ENCODE measurements around the gene SLC25A21.
"Not testable (repeated sequence)": the region's sequence is repeated elsewhere in the genome, so short reads cannot be mapped to it uniquely, and the experiment has no call there.

The SLC25A21 gene

GRCh38 chr14:37088356-37089215 lies 83.8 kb downstream of the SLC25A21 start:
- DNase-seq (ENCODE audit: low read depth), result no peak

DNA sequence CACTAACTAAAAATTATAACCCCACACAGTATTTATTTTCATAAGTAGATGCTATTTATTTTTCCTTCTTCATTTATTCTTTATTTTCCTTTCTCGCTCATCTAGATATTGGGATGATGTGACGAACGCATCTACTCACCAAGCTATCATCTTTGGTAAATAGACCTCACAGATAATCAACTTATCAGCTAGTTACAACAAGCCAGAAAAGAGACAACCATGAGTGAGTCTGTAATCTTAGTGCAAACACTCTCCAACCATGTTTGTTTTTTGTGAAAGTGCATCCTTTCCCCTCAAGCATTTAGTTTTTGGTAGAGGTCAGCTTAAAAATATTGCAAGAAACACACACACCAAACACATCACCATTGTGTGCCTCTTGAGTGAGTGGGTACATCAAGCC lies 84.9 kb downstream of the SLC25A21 start:
- DNase-seq (ENCODE audit: low read depth), result no peak

DNA sequence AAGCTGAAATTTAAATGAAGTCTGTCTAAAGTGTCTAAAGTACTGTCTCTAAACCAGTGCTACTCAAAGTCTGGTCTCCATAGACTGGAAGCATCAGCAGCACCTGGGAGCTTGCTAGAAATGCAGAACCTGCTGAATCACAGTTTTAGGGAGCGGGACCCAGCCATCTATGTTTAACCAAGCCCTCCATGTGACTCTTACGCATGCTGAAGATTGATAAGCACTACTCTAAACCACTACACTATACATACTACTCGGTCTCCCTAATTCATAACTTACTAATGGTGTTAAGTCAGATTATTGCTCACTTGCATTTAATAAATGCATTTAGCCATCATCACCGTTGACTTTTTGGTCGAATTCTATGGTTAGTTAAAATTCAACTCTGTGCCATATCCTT lies 88.8 kb downstream of the SLC25A21 start:
- no peak for DNase-seq (ENCODE audit: low read depth)

DNA sequence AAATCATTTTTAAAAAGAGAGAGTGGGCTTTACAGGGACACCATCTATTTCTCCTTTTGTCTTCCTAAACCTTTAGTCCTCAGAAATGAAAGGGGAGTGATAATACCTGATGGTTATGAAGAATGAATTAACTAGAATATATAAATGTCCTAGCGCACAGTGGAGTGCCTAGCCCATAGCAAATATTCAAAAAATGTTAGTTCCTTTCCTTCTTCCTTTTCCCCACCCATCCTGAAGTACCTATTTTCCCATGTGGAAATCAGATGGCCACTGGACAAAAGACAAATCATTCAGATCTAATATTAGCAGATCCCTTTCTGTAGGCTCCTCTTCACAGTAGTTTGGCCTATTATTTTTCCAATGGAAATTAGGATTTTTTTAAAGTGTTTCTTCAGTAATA lies 90.0 kb downstream of the SLC25A21 start:
- DNase-seq (ENCODE audit: low read depth), result no peak

DNA sequence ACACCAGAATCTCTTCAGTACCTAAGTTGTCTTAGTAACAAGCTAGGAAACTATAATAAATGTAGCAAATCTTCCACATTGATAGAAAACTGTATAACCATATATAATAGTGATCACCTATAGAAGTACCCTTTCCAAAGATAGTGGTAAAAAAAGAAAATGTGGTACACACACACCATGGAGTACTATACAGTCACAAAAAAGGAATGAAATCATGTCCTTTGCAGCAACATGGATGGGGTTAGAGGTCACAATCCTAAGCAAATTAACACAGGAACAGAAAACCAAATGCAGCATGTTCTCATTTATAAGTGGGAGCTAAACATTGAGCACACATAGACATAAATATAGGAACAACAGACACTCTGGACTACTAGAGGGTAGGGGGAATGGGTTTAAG lies 90.5 kb downstream of the SLC25A21 start:
- DNase-seq (ENCODE audit: low read depth), result no peak

DNA sequence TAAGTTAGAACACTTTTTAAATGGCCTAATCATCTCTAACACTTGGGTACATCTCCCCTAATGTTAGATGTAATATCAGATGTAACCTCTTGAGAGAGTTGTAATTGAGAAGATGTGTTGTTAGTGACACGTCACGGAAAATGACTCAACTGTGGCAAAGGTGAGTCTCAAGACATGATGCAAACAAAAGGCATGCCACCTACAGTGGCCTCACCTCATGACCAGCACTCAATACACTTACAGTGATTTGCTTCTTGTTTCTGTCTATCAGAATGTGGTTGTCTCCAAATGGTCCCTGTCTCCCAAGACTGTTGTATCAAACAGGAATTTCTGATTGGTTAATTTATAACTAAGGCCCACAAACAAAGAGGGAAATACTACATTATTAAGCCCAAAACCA lies 91.2 kb downstream of the SLC25A21 start:
- DNase-seq (ENCODE audit: low read depth), result no peak

GRCh38 chr14:37078131-37078530 lies 94.3 kb downstream of the SLC25A21 start:
- DNase-seq (ENCODE audit: low read depth), result no peak

GRCh38 chr14:37074320-37074719 lies 98.1 kb downstream of the SLC25A21 start:
- DNase-seq (ENCODE audit: low read depth), result not testable (repeated sequence)

GRCh38 chr14:37063467-37064240 lies 108.8 kb downstream of the SLC25A21 start:
- DNase-seq (ENCODE audit: low read depth), result no peak

DNA sequence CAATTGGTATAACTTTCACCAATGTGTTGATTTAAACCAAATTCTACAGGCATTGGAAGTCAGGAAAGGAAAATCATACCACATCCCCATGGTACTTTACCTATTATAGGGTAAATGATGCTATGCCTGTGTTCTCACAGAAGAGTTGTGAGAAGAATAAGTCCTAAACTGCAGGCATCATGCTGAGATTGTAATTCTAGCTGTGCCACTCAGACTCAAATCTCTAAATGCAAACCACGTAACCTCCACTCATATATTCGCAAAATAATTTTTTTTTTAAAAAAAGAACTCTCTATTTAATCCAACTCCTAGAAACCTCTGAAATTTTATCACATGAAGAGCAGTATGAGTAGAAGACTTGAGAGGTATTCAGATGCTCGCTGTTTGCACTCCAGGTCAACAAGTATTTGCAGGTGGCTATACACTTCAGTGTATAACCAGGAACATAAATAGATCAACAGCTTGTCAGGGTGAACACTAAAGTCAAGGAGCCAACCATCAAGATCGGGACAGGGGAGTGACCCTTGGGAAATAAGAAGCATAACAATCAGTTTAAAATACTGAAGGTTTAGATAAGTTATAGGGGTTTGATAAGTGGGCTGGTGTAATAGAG lies 110.1 kb downstream of the SLC25A21 start:
- DNase-seq (ENCODE audit: low read depth), result no peak

DNA sequence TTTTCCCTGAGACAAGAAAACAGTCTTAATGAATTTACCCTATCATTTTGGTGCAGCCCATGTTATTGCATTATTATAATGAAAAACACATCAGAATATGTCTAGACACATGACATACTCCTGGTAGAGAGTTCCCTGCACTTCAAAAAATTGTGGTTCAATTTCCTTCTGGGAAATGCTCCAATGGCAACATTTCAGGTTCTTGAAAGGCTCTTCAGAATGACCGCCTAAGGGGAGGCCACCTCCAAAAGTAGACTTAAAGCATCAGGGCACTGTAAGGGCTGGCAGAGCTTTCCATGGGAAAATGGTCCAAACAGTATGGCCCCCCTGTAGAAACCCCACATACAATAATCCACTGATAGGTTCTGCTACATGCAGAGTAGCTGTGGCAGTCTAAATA lies 110.7 kb downstream of the SLC25A21 start:
- no peak for DNase-seq (ENCODE audit: low read depth)

DNA sequence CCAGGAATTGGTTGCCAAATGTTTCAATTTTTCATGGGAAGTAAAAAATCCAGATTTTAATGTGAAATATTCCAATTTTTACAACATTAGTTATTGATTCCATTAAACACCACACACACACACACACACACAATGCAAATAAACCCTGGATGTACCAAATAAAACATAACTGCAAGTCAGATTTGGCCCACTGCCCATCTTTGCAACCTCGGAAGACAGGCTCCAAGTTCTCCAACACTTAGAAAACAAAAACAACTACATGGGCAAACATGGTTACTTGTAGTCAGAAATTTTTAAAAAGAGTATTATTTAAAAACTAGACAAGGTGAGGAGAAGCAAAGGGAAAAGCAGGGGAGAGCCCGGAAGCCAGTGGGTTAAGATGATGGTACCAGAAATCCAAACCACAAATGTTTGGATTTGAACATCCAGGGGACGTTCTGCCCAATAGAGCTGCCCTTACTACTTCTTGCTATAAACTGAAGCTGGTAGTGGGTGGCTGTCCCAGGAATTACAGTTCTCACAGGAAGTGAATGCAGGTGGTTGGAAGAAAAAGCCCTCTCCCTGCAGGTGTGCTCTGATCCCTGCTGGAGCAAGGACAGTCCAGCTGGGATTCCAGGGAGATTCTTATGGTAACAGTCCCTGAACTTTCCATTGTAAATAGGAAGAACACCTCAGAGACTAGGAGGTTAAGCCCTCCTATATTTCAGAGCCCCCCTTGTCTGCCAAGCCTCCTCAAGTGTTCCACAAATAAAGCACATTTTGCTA lies 111.7 kb downstream of the SLC25A21 start:
- DNase-seq (ENCODE audit: low read depth), result no peak

GRCh38 chr14:37057776-37058175 lies 114.6 kb downstream of the SLC25A21 start:
- DNase-seq (ENCODE audit: low read depth), result no peak

- no peak for DNase-seq (ENCODE audit: low read depth)
These were observed 115.9 kb downstream of the SLC25A21 start for GRCh38 chr14:37056473-37056872.

- no peak for DNase-seq (ENCODE audit: low read depth)
These were observed 117.5 kb downstream of the SLC25A21 start for GRCh38 chr14:37054869-37055268.

DNA sequence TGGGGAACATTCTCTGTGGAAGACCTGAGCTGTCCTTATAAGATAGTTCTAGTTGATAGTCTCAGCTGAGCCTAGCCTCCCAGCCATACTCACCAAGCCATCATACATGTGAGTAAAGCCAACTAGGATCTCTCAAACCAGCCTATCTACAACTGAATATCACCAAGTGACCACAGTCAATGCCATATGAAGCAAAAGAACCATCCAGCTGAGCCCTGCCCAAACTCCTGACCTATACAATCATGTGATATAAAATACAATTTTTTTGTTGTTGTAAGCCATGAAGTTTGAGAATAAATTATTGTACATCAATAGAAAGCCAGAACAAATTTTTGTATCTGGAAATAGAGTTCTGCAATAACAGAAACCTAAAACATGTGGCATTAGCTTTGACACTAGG lies 118.3 kb downstream of the SLC25A21 start:
- DNase-seq (ENCODE audit: low read depth), result no peak

DNA sequence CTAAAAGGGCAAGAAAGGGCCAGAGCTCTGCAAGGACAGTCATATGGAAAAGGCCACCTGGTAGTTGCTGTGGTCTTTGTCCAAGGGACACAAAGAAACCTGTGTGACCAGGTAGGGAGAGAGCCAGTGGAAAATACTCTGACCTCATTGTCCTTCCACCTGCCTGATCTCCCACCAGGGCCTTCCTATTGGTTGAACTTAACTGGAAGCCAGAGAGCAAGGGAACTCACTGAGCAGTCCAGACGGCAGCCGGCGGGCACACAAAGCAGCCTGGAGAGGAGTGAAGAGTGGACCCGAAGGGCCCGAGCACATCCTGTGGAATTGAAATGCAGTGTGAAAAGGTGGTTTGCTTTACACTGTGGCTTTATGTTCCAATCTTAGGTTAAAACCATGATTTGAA lies 120.7 kb downstream of the SLC25A21 start:
- DNase-seq (ENCODE audit: low read depth), result no peak

DNA sequence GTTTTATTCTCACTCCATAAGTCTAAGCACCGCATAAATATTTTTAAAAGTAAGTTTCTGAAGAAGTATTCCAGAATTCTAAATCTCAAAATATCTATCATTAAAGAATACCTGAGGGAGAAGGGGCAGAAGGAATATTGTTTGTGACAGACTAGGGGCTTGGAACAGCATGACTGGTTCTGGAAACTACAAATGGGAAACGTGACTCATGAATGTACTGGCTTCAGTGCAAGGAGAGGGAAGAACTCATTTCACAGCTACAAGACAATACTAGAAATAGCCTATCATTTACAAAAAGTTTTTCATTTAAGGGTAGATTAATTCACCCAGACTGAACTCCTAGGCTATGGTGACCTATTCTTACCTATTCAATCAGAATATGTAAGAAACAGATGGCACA lies 121.3 kb downstream of the SLC25A21 start:
- DNase-seq (ENCODE audit: low read depth), result no peak

GRCh38 chr14:37048666-37049071 lies 123.7 kb downstream of the SLC25A21 start:
- DNase-seq (ENCODE audit: low read depth), result no peak

DNA sequence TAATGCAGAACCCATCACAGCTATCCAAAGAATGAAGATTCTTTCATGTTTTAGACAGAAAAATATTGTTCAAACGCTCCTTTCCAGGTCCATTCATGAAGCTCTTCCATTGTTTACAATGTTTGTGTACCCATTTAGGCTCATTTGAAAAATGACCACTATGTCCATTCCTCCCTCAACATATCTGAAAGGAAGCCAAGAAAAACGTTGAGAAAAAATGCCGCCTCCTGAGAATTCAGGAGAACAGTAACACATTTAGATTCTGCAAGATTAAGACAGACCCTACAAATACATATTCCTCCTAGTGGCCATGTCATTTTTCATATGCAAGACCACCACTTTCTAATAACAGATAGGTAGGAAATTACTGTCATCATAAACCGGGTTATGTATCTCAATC lies 124.4 kb downstream of the SLC25A21 start:
- DNase-seq (ENCODE audit: low read depth), result no peak

GRCh38 chr14:37047226-37047625 lies 125.2 kb downstream of the SLC25A21 start:
- DNase-seq (ENCODE audit: low read depth), result no peak

GRCh38 chr14:37046815-37047214 lies 125.6 kb downstream of the SLC25A21 start:
- no peak for DNase-seq (ENCODE audit: low read depth)

Data from activated gamma-delta T cell treated with anti-CD3 and anti-CD28 coated beads, Interleukin-2, amount 50 U/mL, for 16 hours (primary cell).